NCI-H1092 treated with DMSO at 0.1 percent for 48 hours (cell line): ENCODE results near the gene PNMA6F.
"Not testable (repeated sequence)": the region's sequence is repeated elsewhere in the genome, so short reads cannot be mapped to it uniquely, and the experiment has no call there.

Experiments used
- DNase-seq: peaks from one replicate; lab custom pipeline; 2025; lab: John Stamatoyannopoulos, UW

Gene PNMA6F

DNA sequence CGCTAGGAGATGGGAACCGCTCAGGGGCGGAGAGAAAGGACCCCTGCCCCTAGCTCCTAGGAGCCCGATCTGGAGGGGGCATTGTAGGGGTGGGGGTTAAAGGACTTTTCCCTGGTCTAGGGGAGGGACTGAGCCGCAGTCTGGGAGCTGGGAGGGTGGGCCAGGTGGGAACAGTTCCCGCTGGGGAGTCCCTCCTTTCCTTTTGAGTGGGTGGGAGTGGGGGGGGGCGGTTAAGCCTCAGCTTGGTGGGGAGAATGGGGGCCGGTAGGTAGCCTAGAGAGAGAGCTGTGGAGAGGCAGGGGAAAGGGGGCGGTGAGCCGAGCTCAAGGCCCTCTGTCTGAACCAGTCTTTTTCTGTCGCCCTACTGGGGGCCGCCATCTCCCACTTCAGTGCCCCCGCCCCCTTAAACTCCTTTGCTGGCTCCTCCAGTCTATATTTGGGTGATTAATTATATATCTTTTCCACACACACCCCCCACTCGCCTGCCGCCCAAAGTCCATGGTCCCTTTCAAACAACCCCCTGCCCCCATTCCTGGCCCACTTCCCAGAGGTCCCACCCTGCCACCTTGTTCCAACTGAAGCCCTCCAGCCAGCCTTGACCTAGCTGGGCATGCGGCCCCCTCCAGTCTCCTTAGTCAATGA, 13.2 kb upstream of the PNMA6F start:
- DNase-seq: no peak

DNA sequence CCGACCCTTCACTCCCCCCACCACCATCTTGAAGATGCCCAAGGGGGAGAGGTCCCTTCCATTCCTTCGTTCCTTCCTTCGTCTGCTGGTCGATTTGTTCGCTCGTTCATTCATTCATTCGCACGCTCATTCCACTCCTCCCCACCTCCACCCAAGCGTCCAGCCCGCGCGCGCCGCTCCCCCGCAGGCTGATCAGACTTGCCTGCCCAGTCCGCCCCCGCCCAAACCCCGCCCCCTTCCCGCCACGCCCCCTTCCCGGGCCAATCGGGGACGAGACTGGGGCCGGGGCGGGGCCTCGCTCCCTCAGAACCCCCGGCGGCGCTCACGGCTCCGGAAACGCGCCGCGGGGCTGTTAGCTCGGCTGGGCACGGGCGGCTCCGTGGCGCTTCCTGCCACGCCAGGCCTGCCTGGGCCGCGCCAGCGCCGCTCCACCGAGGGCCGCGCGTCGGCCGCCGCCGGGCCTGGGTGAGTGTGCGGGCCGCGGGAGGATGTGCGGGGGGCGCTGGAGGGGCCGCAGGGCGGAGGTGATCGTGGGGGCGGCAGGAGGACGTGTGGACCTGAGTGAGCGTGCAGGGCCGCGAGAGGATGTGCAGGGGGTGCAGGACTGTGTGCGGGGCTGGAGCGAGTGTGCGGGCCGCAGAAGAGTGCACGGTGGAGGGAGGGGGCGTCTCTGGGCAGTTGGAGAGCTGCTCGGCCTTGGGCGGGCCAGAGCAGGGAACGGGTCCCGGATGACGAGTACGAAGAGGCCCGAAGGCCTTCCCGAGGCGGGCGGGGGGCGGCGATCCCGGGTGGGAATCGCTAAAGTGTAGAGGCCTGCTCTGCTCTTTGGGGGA, 12.5 kb upstream of the PNMA6F start, which contains the start of gene ZNF275:
TSS of gene ZNF275 (plus strand) at position 333 of the 833 bp plus-strand sequence. CDS start 2,527 bp downstream, outside the sequence.
- DNase-seq: peak; percentile 69

DNA sequence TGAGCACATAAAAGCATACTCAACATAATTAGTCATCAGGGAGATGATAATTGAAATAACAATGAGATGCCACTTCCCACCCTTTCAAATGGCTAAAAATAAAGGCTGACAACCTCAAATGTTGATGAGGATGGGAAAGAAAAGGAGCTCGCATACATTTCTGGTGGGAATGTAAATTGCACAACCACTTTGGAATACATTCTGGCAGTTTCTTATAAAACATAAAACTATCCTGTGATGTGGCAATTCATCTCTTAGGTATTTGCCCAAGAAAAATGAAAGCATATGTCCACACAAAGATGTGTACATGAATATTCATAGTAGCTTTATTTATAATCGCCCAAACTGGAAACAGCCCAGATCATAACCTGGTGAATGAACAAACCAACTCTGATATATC, 11.7 kb upstream of the PNMA6F start:
- no peak for DNase-seq

DNA sequence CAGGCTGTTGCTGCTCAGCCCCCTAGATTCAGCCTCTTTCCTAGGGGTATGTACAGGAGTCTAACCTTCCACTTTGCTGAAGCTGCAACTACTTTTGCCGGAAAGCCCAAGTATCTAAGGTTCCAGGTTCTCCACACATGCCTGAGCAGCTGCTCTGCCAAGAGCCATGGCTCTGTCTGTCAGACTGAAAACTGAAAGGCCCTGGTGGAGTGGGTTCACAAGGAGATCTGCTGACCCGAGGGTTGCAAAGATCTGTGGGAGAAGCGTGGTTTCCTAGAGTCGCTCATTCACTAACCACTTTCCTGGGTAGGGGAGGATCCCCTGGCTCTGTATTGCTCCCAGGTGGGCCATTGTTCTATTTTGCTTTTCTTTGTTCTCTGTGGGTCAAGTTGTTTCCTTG, 6.0 kb upstream of the PNMA6F start:
- DNase-seq: no peak

DNA sequence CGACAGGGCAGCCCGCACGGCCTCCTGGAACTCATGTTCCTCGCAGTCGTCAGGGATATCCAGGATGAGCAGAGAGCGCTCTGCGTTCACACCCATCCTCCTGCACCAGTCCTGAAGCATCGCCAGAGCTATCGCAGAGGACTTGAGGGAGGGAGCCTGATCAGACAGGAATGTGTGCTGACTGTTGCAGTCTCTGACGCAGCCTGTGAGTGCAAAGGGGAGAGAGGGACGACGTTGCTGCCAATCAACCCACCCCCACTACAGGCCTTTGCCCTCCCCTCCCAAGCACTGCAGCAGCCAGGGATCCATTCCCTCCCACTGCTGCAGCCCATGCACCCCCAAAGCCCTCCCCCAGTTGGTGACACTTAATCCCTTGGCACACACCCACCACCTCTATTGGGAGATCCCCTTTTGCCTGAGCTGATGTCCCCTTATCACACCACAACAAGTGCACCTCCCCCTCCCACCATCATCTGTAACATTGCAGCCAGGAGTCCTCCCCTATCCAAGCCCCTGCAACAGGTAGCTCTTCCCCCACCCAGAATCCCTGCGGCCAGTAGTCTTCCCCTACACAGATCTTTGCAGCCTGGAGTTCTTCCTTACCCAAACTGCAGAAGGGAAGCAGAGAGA, 897 bp downstream of the PNMA6F start:
- DNase-seq: no peak

DNA sequence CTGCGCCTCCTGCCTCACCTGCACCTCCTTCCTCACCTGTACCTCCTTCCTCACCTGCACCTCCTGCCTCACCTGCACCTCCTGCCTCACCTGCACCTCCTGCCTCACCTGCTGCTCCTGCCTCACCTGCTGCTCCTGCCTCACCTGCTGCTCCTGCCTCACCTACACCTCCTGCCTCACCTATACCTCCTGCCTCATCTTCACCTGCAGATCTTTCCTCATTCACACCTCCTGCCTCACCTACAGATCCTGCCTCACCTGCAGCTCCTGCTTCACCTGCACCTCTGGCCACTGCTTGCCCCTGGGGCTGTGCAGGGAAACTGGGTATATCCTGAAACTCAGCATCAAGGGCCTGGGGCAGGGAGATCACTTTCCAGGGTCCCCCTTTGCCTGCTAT, 1.5 kb downstream of the PNMA6F start:
- not testable (repeated sequence) for DNase-seq

DNA sequence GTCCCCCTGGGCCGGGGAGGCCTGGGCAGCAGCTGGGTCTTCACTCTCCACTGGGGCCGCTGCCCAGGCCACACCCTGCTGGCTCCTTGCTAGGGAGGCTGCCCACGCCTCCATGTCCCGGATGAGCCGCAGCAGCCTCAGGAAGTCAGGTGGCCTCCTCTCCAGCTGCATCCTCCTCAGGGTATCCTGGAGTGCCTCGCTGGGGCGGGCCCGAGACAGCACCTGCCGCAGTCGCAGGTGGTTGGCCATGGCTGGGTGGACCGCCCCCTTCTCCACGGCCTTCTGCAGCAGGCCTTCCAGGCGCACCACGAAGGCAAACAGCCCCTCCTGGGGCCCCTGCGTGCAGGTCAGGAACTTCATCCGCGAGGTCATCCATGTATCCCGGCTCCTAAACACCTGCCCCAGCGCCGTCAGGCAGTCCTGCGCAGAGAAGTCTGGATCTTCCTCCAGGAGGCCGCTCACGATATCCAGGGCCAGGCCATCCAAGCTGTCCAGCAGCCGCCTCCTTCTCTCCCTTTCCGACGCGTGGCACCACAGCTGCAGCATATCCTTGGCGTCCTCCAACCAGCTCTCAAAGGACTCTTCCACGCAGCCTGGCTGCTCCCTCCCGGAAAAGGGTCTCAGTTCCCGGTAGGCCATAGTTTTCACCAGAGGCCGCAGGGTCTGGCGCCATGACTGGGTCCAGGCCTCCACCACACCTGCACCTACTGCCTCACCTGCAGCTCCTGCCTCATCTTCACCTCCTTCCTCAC, 2.1 kb downstream of the PNMA6F start:
- DNase-seq: no peak

DNA sequence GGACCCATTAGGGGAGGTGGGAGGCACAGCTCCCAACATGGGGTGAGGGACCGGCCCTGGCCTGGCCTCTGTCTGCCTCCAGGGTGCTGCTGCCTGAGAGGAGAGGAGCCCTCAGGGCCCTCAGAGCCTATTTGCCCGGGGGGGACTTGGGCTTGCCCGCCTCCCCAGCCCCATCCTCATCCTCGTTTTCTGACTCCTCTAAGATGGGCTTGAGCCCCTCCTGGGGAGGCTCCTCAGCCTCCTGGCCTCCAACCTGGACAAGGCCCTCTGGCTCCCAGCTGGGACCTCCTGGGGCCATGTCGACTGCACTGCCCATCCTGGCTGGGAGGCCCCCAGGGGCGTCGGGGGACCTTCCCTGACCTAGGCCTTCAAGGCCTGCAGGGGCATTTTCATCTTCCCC, 2.8 kb downstream of the PNMA6F start:
- DNase-seq: no peak

DNA sequence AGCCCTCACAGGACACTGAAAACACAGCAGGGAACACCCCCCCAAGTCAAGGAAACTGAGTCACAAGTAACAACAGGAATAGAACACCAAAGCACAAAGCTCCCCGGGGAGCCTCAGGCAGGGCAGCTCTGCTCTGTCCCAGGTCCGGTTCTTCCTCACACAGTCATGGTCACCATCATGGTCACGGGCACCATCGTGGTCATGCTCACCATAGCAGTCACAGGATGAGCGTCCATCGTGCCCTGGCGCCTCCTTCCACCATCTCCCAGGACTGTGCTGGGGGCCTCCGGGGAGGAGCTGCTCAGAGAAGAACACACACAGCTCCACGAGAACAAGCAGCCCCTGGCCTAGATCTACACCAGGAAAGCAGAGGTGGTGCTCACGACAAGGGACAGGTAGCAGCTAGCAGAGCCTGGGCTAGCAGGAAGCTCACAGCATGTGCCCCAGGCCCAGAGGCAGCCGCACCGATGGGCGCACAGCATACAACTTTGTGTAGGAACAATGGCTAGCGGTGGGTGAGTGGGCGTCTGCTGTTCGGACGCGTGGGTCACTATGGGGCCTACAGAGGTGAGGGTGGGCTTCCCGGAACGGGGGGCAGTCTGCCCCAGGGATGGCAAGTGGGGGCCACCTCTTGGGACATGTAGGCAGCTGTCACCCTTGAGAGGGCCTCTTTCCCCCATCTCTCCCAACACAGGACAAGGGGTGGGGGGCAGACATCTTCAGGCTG, 3.4 kb downstream of the PNMA6F start:
- no peak for DNase-seq

DNA sequence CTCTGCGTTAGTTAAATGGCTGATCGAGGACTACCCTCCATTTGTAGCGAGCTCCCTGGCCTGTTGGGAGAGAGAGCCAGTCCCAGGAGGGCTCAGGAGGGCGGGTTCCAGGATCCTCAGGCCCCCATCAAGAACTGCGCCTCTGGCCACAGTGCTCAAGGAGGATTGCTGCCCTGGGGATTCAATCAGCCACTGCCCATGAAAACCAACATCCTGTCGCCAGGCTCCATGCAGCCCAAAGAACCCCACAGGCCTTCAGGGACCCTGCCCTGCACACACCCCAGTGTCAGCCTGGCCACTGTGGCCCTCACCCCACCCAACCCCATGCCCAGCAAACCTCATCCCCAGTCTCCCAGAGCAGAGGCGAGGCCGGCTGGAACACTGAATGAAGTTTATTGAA, 4.3 kb downstream of the PNMA6F start:
- DNase-seq: no peak

DNA sequence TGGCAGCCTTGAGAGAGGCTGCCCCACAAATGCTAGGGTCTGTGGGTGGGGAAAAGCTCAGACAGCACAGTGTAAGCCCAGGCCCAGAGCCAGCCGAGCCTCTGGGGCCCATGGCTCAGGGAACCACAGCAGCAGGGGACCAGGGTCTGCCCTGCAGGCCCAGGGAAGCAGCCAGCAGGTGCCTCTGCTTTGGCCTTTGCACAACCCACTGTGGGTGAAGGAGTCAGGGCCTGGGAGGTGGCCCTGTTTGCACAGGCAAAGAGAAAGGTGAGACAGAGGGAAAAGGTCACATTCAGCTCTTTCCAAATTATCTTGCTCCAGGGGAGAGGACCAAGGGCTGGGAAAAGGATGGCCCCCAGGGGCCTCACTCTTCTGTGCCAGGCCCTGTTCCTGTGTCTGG, 8.7 kb downstream of the PNMA6F start:
- DNase-seq: no peak

DNA sequence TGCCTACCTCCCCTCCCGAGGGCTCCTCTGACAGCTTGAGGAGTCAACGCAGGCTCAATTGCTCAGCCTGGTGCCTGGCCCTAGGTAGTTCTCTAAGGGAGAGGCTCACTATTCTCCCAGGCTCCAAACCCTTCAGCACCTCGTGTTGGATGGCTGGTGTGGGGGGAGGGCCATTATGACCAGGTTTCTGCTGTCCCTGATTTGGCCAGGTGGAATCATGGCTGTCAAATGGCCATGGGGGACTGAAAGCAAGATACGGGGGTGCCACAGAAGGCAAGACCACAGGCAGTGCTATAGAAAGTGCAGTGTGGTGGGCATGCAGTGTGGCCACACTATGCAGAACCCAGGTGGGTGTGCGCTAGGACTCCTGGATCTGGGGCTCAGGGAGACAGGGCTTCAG, 9.5 kb downstream of the PNMA6F start:
- DNase-seq: no peak

DNA sequence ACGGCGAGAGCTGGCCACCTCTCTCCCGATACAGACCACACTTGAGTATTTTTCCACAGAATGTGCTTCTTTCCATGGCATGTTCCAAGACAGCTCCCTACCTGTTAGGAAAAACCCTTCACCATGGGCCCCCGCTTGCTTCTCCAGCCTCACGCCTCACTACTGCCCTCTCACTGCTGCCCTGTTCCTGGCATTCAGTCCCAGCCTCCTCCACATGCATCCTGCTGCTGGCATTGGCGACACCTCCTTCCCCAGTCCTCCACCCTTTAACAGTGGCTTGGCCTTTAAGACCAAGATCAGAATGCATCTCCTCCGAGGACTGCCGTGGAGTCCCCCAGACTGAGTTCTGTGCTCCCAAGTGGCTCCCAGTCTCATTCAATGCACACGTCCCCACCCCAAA, 10.7 kb downstream of the PNMA6F start:
- DNase-seq: no peak

DNA sequence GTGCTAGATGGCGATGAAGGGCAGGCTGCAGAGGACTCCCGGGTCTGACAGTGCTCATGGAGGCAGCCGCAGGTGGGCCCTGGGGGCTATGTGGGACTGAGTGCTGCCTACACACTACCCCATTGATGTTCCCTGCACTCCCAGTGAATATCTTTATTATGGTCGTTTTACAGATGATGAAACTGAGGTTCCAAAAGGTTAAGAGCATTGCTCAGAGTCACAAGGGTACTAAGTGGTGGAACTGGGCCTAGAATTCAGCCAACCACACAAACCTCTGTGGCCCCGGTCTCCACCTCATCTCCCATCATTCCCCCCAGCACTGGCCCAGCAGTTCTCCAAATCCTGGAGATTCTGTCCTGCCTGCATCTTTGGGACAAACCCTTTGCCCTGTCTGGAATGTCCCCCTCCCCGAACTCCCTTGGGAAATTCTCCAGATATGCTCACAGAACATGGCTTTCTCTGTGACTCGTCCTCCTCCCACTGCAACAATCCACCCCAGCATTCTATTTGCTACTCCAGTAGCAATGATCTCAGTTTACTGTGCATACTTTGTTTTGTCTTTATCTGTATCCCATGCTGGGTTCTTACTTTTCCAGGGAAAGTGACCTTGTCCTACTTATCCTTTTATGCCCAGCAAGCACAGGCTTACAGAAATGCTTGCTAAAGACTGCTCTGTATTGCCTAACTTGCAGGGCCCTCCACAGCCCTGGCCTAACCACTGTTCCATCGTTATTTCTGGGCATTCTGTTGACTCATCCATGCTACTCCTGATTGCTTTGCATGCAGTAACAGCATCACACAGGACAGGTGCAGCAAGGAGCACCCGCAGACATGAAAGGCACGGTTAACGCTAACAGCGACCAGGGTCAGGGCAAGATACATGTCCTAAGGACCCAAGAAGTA, 14.0 kb downstream of the PNMA6F start:
- DNase-seq: no peak

DNA sequence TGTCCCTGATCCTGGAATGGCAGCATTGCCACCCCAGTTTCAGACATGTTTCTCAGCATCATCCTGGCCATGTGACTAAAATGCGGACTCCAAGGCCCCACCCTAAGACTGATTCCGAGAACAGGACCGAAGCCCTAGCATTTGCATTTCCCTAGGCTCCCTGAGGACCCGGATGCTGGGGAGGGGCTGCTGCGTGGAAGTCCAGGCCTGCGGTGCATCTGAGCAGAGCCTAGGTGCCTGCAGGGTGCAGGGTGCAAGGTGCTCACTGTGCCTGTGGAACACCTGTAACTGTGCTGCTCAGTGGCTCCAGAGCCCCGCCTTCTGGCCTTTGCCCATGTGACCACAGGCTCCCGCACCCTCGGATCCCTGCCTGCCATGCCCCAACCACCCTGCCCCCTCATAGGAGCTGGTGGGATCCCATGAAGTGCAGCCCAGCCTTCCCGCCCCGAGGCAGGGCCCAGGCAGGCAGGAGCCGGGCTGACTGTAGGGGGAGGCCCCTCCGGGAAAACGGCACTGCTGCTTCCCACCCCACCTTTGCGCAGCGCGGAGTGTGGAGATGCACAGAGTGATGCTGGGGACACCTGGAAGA, 14.9 kb downstream of the PNMA6F start:
- no peak for DNase-seq

DNA sequence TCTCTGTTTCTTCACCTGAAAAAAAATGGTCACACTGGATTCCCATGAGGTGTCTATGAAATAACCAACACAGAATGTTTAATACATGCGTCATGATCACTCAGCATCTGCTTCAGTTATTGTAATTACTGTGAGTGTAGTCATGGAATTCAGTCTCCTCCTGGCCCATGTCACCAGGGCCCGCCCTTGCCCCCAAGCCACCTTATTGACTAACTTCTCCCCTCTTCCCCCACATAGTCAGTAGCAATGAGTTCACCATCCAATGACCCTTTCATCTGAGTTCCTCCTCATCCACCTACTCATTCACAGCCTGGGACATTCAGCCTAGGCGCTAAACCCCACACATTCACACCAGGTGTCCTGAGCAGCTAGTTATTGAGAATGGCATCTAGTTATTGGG, 15.6 kb downstream of the PNMA6F start:
- no peak for DNase-seq

DNA sequence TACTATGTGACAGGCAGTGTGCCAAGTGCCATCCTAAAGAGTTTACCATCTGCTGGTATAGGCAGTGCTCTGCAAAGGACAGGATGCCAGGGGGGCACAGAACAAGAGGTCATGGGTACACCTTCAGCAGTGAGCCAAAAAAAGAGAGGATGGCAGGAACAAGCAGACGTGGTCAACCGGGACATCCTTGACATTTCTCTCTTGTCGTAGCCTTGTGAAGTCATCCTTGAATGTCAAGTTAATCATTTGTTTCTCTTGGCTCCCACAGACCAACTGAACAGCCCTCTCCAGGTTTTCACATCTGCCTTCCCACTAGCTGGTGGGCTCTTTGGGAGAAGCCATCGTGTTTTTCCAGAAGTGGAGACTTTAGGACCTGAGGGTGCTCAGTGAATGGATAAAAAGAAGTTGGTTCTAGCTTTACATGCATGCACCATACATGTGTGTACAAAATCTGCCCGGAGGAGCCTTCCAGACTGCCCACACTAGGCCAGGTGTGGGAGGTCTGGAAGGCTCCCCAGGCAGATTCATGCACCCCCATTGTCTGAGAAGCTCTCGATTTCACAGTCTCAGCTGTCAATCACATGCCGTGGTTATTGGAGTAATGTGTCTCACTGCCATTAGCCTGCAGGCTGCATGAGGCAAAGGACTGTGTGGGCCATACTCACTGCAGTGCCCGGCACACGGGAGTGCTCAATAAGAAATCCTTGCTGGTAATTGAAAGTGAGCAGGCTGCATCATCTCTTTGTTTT, 16.4 kb downstream of the PNMA6F start:
- no peak for DNase-seq

DNA sequence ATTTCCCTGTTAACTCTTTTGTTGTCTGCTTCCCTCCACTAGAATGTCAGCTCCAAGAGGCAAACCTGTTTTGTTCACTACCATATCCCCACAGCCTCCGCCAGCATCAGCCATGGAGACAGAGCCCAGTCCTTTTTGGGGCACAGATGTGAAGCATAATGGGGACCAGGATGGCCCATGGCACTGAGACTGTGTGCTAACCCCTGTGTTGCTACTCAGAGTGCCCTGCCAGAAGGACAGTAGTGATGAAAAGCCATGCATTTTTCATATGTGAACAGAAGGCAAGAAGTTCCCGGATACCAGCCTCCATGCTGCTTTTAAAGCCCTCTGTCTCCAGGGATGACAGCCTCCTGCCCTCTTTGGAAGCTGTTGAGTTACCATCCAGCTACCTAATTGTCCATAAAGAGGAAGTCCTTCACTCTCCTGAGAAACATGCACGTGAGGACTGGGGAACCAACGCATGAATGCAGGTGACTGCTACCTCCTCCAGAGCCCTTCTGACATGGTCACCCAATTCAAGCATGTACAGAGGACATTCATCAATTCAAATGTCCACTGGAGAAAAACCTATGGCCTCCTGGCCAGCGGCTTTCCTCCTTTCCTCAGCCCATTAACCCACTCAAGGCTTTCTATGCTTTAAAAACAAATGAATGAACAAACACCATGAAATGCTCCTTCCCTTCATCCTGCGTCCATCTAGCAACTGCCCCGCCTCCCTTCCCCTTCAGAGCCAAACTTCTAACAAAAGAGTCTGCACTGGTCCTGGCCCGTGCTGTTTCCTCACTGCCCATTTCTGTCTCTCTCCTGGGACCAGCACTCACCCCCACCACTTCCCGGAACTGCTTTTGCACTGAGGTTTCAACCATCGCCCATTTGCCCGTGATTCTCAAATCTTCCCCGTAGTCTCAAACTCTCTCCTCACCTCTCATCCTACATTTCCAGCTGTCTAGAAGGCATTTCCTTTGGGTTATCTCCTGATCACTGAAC, 18.0 kb downstream of the PNMA6F start:
- no peak for DNase-seq
